Keratinocyte (primary cell): ENCODE data around the gene WFDC8. TPM values are rescaled to one million over a fixed set of nuclear protein-coding genes. Genes with fewer than 3 reads are reported as not detected.

Experiments
- DNase-seq: peaks from one replicate; pipeline ENCODE4 v3.0.0-alpha.2; 2011; ENCODE audit warnings: low read depth, missing footprints, low spot score
- FAIRE-seq: peaks from 2 replicates; lab custom pipeline; 2011; peaks lifted over from hg19 to GRCh38; lab: Jason Lieb, UNC
- H2AFZ ChIP-seq: 2 replicates; pipeline ENCODE4 v1.6.0; 2012; ENCODE audit warnings: low read length, control low read depth, inconsistent platforms; ENCODE audit not compliant: control insufficient read depth
- H3K27ac ChIP-seq: 2 replicates; pipeline ENCODE4 v1.5.1; 2011; ENCODE audit warnings: low read length; ENCODE audit not compliant: control insufficient read depth, insufficient read depth
- H3K27me3 ChIP-seq: 3 replicates; pipeline ENCODE4 v1.6.0; 2011; ENCODE audit warnings: low read length; ENCODE audit not compliant: control insufficient read depth, insufficient read depth; ENCODE audit errors: extremely low read depth
- H3K36me3 ChIP-seq, 2 experiments: 2 replicates in 1 of 2; 3 replicates in 1 of 2; pipeline ENCODE4 v1.5.1; 2011; ENCODE audit warnings: low read length in 2 of 2, mild to moderate bottlenecking in 1 of 2; ENCODE audit not compliant: control insufficient read depth in 2 of 2, insufficient read depth in 2 of 2; ENCODE audit errors: extremely low read depth in 1 of 2
- H3K4me1 ChIP-seq: 3 replicates; pipeline ENCODE4 v1.5.1; 2011; ENCODE audit warnings: low read length; ENCODE audit not compliant: control insufficient read depth, insufficient read depth; ENCODE audit errors: extremely low read depth
- H3K4me2 ChIP-seq: 3 replicates; pipeline ENCODE4 v1.6.0; 2011; ENCODE audit warnings: low read depth, low read length; ENCODE audit not compliant: control insufficient read depth, insufficient read depth; ENCODE audit errors: extremely low read depth
- H3K4me3 ChIP-seq, 3 experiments: fragments of 200-600 bp in 1 of 3; sonication (generic) in 1 of 3; 2 replicates in 2 of 3; 3 replicates in 1 of 3; pipeline ENCODE4 v1.5.1; 2011 to 2016; ENCODE audit warnings: low read length in 3 of 3, mild to moderate bottlenecking in 3 of 3, control low read depth in 2 of 3, inconsistent platforms in 1 of 3, low read depth in 1 of 3, mixed read lengths in 1 of 3, mixed run types in 1 of 3, moderate library complexity in 1 of 3; ENCODE audit not compliant: control insufficient read depth in 2 of 3, insufficient read depth in 2 of 3; ENCODE audit errors: extremely low read depth in 1 of 3
- H3K79me2 ChIP-seq: 2 replicates; pipeline ENCODE4 v1.6.0; 2012; ENCODE audit warnings: low read length; ENCODE audit not compliant: control insufficient read depth, insufficient read depth
- H3K9ac ChIP-seq: 3 replicates; pipeline ENCODE4 v1.6.0; 2011; ENCODE audit warnings: low read length; ENCODE audit not compliant: control insufficient read depth, insufficient read depth; ENCODE audit errors: extremely low read depth
- H3K9me1 ChIP-seq: 3 replicates; pipeline ENCODE4 v1.6.0; 2011; ENCODE audit warnings: low read length; ENCODE audit not compliant: control insufficient read depth, insufficient read depth; ENCODE audit errors: extremely low read depth
- H3K9me3 ChIP-seq: 2 replicates; pipeline ENCODE4 v1.5.1; 2012; ENCODE audit warnings: low read depth, low read length; ENCODE audit not compliant: control insufficient read depth
- H4K20me1 ChIP-seq: 3 replicates; pipeline ENCODE4 v1.6.0; 2011; ENCODE audit warnings: low read length; ENCODE audit not compliant: control insufficient read depth, insufficient read depth; ENCODE audit errors: extremely low read depth
- EZH2 ChIP-seq: IDR thresholded peaks from one replicate; pipeline ENCODE4 v1.6.1; 2012; ENCODE audit warnings: inconsistent platforms, mild to moderate bottlenecking, low read length, moderate library complexity
- dilution Hi-C: fragments of 300-500 bp; cut with MboI; formaldehyde crosslinking; loops from one replicate; pipeline ENCODE4 v1.7.0; 2020; ENCODE audit warnings: low sequenced_read_pairs; ENCODE audit not compliant: extremely low pct_ligation_motif_present
- polyA plus RNA-seq, 5 experiments: library from polyadenylated mRNA; depleted of rRNA in 3 of 5; stranded (reverse) in 3 of 5; stranded (forward) in 1 of 5; unstranded in 1 of 5; fragments of >200 nt; gene quantifications; 1 replicate in 1 of 5; 2 replicates in 3 of 5; 3 replicates in 1 of 5; pipeline versions ENCODE4 v1.2.1 to v1.2.3, GENCODE V29; 2011 to 2012; ENCODE audit warnings: missing spikeins in 2 of 5, low read depth in 1 of 5, low replicate concordance in 1 of 5
- TF ChIP-seq, protein P1 (sequence below), 3 experiments: IDR thresholded peaks in 1 of 3; conservative IDR thresholded peaks in 1 of 3; optimal IDR thresholded peaks in 1 of 3; 2 replicates in 2 of 3; 3 replicates in 1 of 3; pipeline versions ENCODE3 to v1.5.1; 2011; ENCODE audit warnings: low read length in 3 of 3, mild to moderate bottlenecking in 3 of 3, moderate library complexity in 2 of 3, control low read depth in 1 of 3, inconsistent platforms in 1 of 3; ENCODE audit not compliant: insufficient read depth in 2 of 3; ENCODE audit errors: extremely low read depth in 1 of 3

The WFDC8 gene
- polyA plus RNA-seq, 1 donor (not counting 4 experiments of a cell fraction or from before 2014, with no cell fraction given) = not detected

DNA sequence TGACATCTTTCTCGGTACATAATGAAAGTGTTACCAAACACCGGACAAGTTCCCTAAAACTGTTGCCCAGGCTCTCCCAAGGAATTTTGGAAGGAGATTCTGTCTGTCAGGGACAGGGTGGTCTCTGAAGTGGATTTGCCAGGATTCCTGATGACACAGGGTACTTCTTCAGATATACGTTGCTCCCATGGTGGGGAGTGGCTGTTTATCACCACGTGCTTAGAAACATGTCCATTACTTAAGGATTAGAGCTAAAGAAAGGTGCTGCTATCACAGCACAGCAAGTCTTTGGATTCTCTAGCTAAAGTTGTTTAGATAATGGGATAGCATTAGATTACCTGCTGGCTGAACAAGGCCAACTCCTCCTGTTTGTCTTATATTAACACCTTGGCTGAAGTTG, 70.0 kb downstream of the WFDC8 start:
- H3K4me2 ChIP-seq = no peak overlapping the region
- no peaks in the 10 kb centered on the region for H3K9me3 ChIP-seq
- no peak overlapping the region for H3K4me3 ChIP-seq
- H2AFZ ChIP-seq = no peak overlapping the region
- no peaks in the 10 kb centered on the region for H3K79me2 ChIP-seq
- H3K9me1 ChIP-seq = no peaks in the 10 kb centered on the region
- H3K4me1 ChIP-seq = peaks cover 21% of the 10 kb centered on the region
- FAIRE-seq (no peak), DNase-seq (no peak)
- dilution Hi-C loops = no loop called here
- H4K20me1 ChIP-seq = no peaks in the 10 kb centered on the region
- H3K27ac ChIP-seq = no peak overlapping the region
- TF ChIP-seq, protein P1, sequence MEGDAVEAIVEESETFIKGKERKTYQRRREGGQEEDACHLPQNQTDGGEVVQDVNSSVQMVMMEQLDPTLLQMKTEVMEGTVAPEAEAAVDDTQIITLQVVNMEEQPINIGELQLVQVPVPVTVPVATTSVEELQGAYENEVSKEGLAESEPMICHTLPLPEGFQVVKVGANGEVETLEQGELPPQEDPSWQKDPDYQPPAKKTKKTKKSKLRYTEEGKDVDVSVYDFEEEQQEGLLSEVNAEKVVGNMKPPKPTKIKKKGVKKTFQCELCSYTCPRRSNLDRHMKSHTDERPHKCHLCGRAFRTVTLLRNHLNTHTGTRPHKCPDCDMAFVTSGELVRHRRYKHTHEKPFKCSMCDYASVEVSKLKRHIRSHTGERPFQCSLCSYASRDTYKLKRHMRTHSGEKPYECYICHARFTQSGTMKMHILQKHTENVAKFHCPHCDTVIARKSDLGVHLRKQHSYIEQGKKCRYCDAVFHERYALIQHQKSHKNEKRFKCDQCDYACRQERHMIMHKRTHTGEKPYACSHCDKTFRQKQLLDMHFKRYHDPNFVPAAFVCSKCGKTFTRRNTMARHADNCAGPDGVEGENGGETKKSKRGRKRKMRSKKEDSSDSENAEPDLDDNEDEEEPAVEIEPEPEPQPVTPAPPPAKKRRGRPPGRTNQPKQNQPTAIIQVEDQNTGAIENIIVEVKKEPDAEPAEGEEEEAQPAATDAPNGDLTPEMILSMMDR (optimal IDR thresholded peaks at IDR 0.05 in 1 of 3, IDR thresholded peaks at IDR 0.05 in 1 of 3, conservative IDR thresholded peaks at IDR 0.05 in 1 of 3; ENCODE audit: extremely low read depth in 1 of 3, insufficient read depth in 2 of 3, low read length in 3 of 3) = no peak
- no peak for TF ChIP-seq EZH2
- H3K27me3 ChIP-seq = no peaks in the 10 kb centered on the region
- H3K36me3 ChIP-seq = no peaks in the 10 kb centered on the region
- no peak overlapping the region for H3K9ac ChIP-seq

DNA sequence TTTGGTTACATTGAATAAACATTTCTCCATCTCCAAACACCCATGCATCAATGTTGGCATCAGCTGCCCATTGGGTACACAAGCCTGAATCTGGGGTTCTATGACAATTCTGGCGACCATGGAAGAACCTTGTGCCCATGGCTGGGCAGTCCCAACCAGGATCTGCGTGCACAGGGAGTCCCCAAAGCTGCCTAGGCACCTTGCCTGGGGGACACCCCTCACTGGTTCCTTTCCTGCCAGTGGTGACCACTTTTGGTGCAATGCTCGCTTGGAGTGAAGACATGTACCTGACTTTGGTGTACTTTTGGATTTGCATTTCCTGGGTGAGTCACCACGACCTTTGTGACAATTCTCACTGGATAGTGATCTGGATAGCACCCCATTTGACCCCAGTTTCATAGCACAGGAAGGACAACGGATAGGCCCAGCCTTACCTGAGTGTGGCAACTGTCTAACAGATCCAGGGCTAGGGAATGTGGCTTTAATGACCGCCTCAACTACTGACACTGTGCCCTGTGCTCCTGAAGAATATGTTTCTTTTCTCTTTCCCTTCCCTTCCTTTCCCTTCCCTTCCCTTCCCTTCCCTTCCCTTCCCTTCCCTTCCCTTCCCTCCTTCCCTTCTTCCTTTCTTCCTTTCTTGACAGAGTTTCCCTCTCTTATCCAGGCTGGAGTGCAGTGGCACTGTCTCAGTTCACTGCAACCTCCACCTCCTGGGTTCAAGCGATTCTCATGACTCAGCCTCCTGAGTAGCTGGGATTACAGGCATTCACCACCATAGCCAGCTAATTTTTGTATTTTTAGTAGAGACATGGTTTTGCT, 70.8 kb downstream of the WFDC8 start:
- Histone ChIP-seq H3K4me2 (no peak overlapping the region), H2AFZ (no peak overlapping the region), H4K20me1 (no peaks in the 10 kb centered on the region), H3K79me2 (no peaks in the 10 kb centered on the region), H3K27ac (peak overlapping the region; percentile 79), H3K4me1 (peaks cover 21% of the 10 kb centered on the region), H3K9me3 (no peaks in the 10 kb centered on the region), H3K9ac (no peak overlapping the region), H3K27me3 (no peaks in the 10 kb centered on the region), H3K4me3 (no peak overlapping the region), H3K9me1 (no peaks in the 10 kb centered on the region), H3K36me3 (no peaks in the 10 kb centered on the region)
- DNase-seq (no peak), FAIRE-seq (no peak)
- TF ChIP-seq EZH2 = no peak
- TF ChIP-seq, protein P1 (optimal IDR thresholded peaks at IDR 0.05 in 1 of 3, IDR thresholded peaks at IDR 0.05 in 1 of 3, conservative IDR thresholded peaks at IDR 0.05 in 1 of 3; ENCODE audit: extremely low read depth in 1 of 3, insufficient read depth in 2 of 3, low read length in 3 of 3) = no peak
- dilution Hi-C loops = no loop called here
